HG03558 (cell line): ENCODE data around the gene MBD6.

Source experiments
- ATAC-seq: cut with Tn5 transposase; IDR thresholded peaks from one replicate; pipeline ENCODE4 v1.9.1; 2021; ENCODE audit warnings: moderate number of reproducible peaks; ENCODE audit not compliant: unreplicated experiment; ENCODE audit errors: extremely low read depth

Gene MBD6

GRCh38 chr12:57525615-57526383 is 3.2 kb downstream of the MBD6 start:
- ATAC-seq = no peak

GRCh38 chr12:57526477-57527126 is 4.0 kb downstream of the MBD6 start:
- ATAC-seq = no peak

DNA sequence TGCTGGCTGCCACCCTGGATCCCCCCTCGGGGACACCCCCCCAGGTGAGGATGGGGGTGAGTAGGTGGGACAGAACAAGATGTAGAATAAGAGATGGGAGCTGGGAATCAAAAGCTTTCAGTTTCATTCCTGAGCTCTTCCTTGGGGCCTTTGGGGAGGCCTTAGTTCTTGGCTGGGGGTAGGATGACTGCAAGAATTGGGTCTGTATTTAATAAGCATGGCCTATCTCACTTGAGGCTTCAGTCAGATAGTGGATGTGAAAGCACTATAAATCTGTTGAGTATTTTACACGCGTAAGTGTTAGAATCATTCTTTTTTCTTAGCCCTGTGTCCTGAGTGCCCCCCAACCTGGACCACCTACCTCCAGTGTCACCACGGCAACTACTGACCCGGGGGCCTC is 4.6 kb downstream of the MBD6 start:
- ATAC-seq = no peak

- no peak for ATAC-seq
Measured at GRCh38 chr12:57528176-57528575, 5.6 kb downstream of the MBD6 start.

GRCh38 chr12:57528831-57529555 is 6.4 kb downstream of the MBD6 start:
- no peak for ATAC-seq

DNA sequence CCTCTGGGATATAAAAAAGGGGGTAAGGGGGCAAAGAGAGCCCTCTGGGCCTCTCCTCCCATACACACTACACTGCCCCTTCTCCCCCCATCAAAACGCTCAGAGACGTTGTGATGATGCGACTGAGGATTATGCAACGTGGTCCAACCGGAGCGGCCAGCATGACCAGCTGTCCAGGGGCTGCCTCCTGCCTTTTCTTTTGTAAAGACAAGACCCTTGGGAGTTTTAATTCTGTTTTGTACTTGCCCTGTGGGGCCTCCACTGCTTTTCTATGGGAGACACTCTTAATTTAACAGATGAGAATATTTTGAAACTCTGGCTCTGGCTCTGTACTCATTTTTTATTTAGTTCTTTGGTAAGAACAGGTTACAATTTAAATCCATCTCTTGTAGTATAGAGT is 7.2 kb downstream of the MBD6 start:
- no peak for ATAC-seq

DNA sequence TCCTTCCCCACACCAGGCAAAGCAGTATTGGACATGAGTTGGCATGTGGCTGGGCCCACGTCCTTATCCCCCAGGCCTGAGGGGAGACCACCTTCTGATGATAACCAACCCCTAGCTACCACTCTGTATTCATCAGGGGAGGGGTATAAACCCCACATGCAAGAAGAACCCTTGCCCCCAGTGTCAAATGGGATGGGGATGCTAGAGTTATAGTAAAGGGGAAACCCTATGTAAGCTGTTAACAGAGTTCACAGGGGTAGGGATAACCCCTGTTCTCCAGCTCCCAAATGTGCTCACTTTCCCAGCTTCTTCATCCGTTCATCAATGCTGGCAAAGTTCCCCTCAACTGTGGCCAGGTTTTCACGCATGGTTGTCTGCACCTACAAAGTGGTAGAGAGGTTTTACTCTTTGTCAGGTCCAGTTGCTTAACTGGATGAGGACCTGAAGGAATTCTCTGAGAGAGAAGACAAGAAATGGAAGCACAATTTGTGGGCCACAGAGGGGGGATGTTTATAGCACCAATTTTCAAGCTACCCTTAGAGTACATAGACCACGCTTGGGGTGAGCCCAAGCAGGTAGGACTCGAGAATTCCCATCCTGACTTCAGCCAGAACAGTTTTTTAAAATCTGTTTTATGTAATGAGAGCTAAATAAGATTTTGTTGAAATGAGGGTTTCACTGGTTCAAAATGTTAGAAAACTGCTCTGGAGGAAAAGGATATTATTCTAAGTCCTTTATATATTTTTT is 7.9 kb downstream of the MBD6 start:
- ATAC-seq = no peak

GRCh38 chr12:57531836-57532235 is 9.2 kb downstream of the MBD6 start:
- ATAC-seq = no peak

GRCh38 chr12:57533108-57533507 is 10.5 kb downstream of the MBD6 start:
- no peak for ATAC-seq

GRCh38 chr12:57534250-57534649 is 11.6 kb downstream of the MBD6 start:
- ATAC-seq = no peak

GRCh38 chr12:57534991-57535543 is 12.4 kb downstream of the MBD6 start:
- ATAC-seq = no peak

GRCh38 chr12:57535764-57536596 is 13.4 kb downstream of the MBD6 start:
- ATAC-seq = no peak

- ATAC-seq = no peak
Measured at GRCh38 chr12:57536597-57536942, 13.9 kb downstream of the MBD6 start.

GRCh38 chr12:57539134-57539768 is 16.6 kb downstream of the MBD6 start:
- no peak for ATAC-seq

DNA sequence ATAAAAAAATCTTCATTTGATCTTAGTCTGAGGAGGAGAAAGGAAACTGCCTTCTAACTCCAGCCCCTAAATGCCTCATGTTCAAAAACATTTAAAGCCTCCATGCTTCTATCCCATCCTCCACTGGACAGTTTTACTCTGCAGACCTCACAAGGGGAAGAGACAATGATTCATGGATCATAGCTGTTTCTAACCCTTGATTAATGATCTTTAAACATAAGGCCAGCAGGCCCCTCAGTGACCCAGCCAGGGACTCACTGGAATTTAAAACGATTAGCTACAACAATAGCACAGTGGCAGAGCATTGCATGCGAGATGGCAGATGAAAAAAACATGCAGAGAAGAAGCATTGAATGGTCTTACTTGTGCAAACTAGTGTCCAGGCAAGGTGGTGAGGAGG is 18.4 kb downstream of the MBD6 start:
- no peak for ATAC-seq

DNA sequence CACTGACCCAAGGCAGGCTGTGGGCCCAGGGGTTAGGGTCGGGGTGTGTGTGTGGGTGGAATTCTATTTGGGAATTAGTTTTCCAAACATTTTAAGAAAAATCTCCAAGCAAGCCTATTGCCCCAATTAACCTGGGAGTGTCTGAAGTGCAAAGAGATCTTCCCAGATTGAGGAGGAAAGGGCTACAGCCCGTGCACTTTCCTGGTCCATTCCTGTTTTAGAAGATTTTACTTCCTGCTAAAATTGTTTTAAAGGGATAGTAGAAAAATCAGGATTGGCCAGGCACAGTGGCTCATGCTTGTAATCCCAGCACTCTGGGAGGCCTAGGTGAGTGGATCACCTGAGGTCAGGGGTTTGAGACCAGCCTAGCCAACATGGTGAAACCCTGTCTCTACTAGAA is 19.1 kb downstream of the MBD6 start:
- ATAC-seq = no peak

- no peak for ATAC-seq
Measured at GRCh38 chr12:57543581-57543980, 21.0 kb downstream of the MBD6 start.

GRCh38 chr12:57545809-57546437 is 23.3 kb downstream of the MBD6 start:
- no peak for ATAC-seq
